ENCODE measurements around the gene LRRTM2.

GRCh38 chr5:138898742-138899141, 23.6 kb upstream of the LRRTM2 start:
- TF ChIP-seq MAX (IDR thresholded peaks at IDR 0.05) (no peak), PBX3 (IDR thresholded peaks at IDR 0.05) (no peak), USF2 (IDR thresholded peaks at IDR 0.05) (no peak), NFE2L2 (conservative IDR thresholded peaks at IDR 0.05; ENCODE audit: low read length) (no peak), RFX5 (IDR thresholded peaks at IDR 0.05) (no peak), POLR2A (IDR thresholded peaks at IDR 0.05; ENCODE audit: low read length) (no peak)
- TF ChIP-seq, protein P1, sequence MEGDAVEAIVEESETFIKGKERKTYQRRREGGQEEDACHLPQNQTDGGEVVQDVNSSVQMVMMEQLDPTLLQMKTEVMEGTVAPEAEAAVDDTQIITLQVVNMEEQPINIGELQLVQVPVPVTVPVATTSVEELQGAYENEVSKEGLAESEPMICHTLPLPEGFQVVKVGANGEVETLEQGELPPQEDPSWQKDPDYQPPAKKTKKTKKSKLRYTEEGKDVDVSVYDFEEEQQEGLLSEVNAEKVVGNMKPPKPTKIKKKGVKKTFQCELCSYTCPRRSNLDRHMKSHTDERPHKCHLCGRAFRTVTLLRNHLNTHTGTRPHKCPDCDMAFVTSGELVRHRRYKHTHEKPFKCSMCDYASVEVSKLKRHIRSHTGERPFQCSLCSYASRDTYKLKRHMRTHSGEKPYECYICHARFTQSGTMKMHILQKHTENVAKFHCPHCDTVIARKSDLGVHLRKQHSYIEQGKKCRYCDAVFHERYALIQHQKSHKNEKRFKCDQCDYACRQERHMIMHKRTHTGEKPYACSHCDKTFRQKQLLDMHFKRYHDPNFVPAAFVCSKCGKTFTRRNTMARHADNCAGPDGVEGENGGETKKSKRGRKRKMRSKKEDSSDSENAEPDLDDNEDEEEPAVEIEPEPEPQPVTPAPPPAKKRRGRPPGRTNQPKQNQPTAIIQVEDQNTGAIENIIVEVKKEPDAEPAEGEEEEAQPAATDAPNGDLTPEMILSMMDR (IDR thresholded peaks at IDR 0.05): no peak
